Right lobe of liver (tissue), 6 donors: Measurements from ENCODE around the gene ERGIC2. TPM values are rescaled to one million over a fixed set of nuclear protein-coding genes. Genes with fewer than 3 reads are reported as not detected.
"Not testable (repeated sequence)": the region's sequence is repeated elsewhere in the genome, so short reads cannot be mapped to it uniquely, and the experiment has no call there.

Experiments used
- ATAC-seq, 4 donors: fragments of 200-7000 bp; cut with Tn5 transposase; one replicate each; pipeline ENCODE4 v1.9.1; 2020; ENCODE audit warnings: mild to moderate bottlenecking in 4 of 4, moderate library complexity in 4 of 4
- DNase-seq, 3 donors: peaks; one replicate each; pipeline ENCODE4 v3.0.0-alpha.2; 2020
- H3K27ac ChIP-seq, 3 donors: fragments of 200-600 bp; one replicate each; pipeline ENCODE4 v1.8.0; 2022
- H3K27me3 ChIP-seq, 2 donors: fragments of 200-600 bp; one replicate each; pipeline ENCODE4 v1.8.0; 2022
- H3K36me3 ChIP-seq, 4 donors: fragments of 200-600 bp; sonication (generic) in 1 of 4; one replicate each; pipeline versions ENCODE4 v1.5.1 to v1.8.0; 2017 to 2022; ENCODE audit warnings: control low read depth in 1 of 4
- H3K4me1 ChIP-seq, 4 donors: fragments of 200-600 bp; sonication (generic) in 1 of 4; one replicate each; pipeline versions ENCODE4 v1.5.1 to v1.8.0; 2017 to 2022; ENCODE audit warnings: control low read depth in 1 of 4
- H3K4me3 ChIP-seq, 3 donors: fragments of 200-600 bp; one replicate each; pipeline ENCODE4 v1.8.0; 2022
- H3K9me3 ChIP-seq, 4 donors: fragments of 200-600 bp; sonication (generic) in 1 of 4; one replicate each; pipeline versions ENCODE4 v1.5.1 to v1.8.0; 2017 to 2022; ENCODE audit warnings: control low read depth in 1 of 4
- CTCF ChIP-seq, 4 donors: fragments of 200-600 bp in 3 of 4; fragments of 450-650 bp in 1 of 4; IDR thresholded peaks; one replicate each; pipeline versions ENCODE4 v1.5.1 to v1.8.0; 2016 to 2022; ENCODE audit warnings: antibody characterized with exemption in 4 of 4, mild to moderate bottlenecking in 2 of 4
- POLR2A ChIP-seq: fragments of 450-650 bp; IDR thresholded peaks from one replicate; pipeline ENCODE4 v1.6.1; 2017; ENCODE audit warnings: antibody characterized with exemption, mild to moderate bottlenecking
- WGBS: methylation state at CpG from one replicate; pipeline ENCODE4 v1.1.6; 2018; ENCODE audit warnings: low coverage, low lambda C conversion rate; ENCODE audit not compliant: insufficient coverage; ENCODE audit errors: missing lambda C conversion rate; 5-methylcytosine and 5-hydroxymethylcytosine counted together
- intact Hi-C, 2 donors: fragments of 100-400 bp; cut with DNase I; formaldehyde crosslinking; loops; one replicate each; pipeline versions ENCODE4 v1.11.2 to v1.14.1; 2022
- total RNA-seq, 6 experiments: library from RNA; depleted of rRNA in 2 of 6; stranded (reverse); fragments of >200 nt in 2 of 6; fragmentation: NEBNext Ultra II Directional in 3 of 6; extraction: Animal tissue kit (Norgen Biotek cat#: 25700) in 3 of 6; gene quantifications; one replicate each; pipeline versions ENCODE4 v1.1.0 to v1.2.4, GENCODE V29; 2016 to 2023
- donor health status: DM: no; HTN: yes; CAD: no.
- donor health status: DM: no; HTN: no; CAD: no.
- donor health status: DM: no; HTN: no; CAD: no.
- donor health status: DM: no; HTN: yes; CAD: no.
- donor health status: DM: no; HTN: yes; CAD: no.

Gene ERGIC2
- total RNA-seq, 6 experiments from 2014 or later = 27.8 to 54.1 (median 38.6) TPM

- 84% methylated on average over 3 of the region's 3 CpGs for WGBS
- TF ChIP-seq POLR2A = no peak
- TF ChIP-seq CTCF (IDR thresholded peaks at IDR 0.05) = no peak
- ATAC-seq (no peak), DNase-seq (no peak)
- no peak overlapping the region for H3K27ac ChIP-seq
- intact Hi-C loops = no loop called here
- no peaks in the 10 kb centered on the region for H3K4me1 ChIP-seq
- H3K4me3 ChIP-seq = no peak overlapping the region
- no peaks in the 10 kb centered on the region for H3K9me3 ChIP-seq
- no peaks in the 10 kb centered on the region for H3K36me3 ChIP-seq
- no peaks in the 10 kb centered on the region for H3K27me3 ChIP-seq
Measured at GRCh38 chr12:29301114-29301513, 79.9 kb downstream of the ERGIC2 start.

DNA sequence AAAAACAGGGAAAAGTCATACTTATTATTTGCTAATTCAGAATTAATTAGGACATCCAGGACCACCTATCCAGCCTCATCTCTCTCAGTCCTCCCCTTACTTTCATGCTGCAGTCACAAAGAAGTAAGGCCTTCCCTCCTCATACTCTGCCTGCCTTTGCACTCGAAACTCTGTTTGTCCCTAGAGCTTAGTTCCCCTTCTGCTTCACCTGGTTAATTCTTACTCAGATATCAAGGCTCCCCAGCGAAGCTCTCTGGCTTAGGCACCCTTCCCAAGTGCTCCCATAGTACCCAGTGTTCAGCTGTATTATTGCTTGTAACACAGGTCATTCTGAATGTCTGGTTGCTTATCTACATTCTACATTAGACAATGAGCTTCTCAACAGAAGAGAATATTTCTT is 81.3 kb downstream of the ERGIC2 start:
- DNase-seq = no peak
- Histone ChIP-seq H3K4me1 (no peaks in the 10 kb centered on the region), H3K36me3 (no peaks in the 10 kb centered on the region), H3K27ac (no peak overlapping the region), H3K4me3 (no peak overlapping the region), H3K27me3 (no peaks in the 10 kb centered on the region), H3K9me3 (no peaks in the 10 kb centered on the region)
- intact Hi-C loops = no loop called here
- TF ChIP-seq CTCF (IDR thresholded peaks at IDR 0.05) = no peak
- no peak for TF ChIP-seq POLR2A
- 69% methylated on average over 2 of the region's 2 CpGs for WGBS
- ATAC-seq = no peak

- ATAC-seq = no peak
- WGBS = 86% methylated on average over 3 of the region's 3 CpGs
Measured at GRCh38 chr12:29291226-29291625, 89.7 kb downstream of the ERGIC2 start.

DNA sequence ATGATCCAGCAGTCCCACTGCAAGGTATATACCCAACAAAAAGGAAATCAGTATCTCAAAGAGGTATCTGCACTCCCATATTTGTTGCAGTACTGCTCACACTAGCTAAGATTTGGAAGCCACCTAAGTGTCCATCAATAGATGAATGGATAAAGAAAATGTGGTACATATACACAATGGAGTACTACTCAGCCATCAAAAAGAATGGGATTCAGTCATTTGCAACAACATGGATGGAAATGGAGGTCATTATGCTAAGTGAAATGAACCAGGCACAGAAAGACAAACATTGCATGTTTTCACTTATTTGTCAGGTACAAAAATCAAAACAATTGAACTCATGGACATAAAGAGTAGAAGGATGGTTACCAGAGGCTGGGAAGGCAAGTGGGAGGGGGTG is 90.5 kb downstream of the ERGIC2 start:
- H3K9me3 ChIP-seq, H3K27me3 ChIP-seq, H3K4me3 ChIP-seq, intact Hi-C loops, ATAC-seq, DNase-seq, H3K4me1 ChIP-seq, H3K27ac ChIP-seq, H3K36me3 ChIP-seq: not testable (repeated sequence)

More at GRCh38 chr12:29291226-29291625, 89.7 kb downstream of the ERGIC2 start:
- H3K27ac ChIP-seq = no peak overlapping the region
- intact Hi-C loops = no loop called here
- no peaks in the 10 kb centered on the region for H3K9me3 ChIP-seq
- no peaks in the 10 kb centered on the region for H3K36me3 ChIP-seq
- DNase-seq = no peak
- no peak overlapping the region for H3K4me3 ChIP-seq
- TF ChIP-seq CTCF (IDR thresholded peaks at IDR 0.05) (no peak), POLR2A (no peak)
- H3K4me1 ChIP-seq = no peaks in the 10 kb centered on the region
- H3K27me3 ChIP-seq = no peaks in the 10 kb centered on the region

DNA sequence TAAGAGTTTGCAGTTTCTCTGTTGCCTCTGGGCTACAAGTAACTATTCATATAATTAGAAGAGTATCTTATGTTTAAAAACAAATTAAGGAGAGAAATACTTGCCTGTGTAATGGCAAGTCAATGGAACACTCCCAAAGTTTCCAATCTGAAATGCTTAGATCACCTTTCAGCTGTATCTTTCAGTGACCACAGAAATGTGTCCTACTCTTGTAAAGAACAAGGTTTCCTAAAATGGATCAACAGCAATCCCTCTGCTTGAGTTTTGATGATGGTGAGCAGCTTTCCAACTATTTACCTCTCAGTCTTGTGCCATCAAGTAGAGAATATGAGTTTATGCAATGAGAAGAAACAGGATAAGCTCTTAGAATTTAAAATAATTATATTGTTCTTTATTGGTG is 92.9 kb downstream of the ERGIC2 start:
- ATAC-seq = no peak
- TF ChIP-seq POLR2A = no peak
- no peak overlapping the region for H3K27ac ChIP-seq
- DNase-seq = no peak
- no peaks in the 10 kb centered on the region for H3K4me1 ChIP-seq
- H3K27me3 ChIP-seq = no peaks in the 10 kb centered on the region
- H3K9me3 ChIP-seq = no peaks in the 10 kb centered on the region
- intact Hi-C loops = no loop called here
- no peaks in the 10 kb centered on the region for H3K36me3 ChIP-seq
- H3K4me3 ChIP-seq = no peak overlapping the region

- no peak for TF ChIP-seq POLR2A
- no peak for TF ChIP-seq CTCF (IDR thresholded peaks at IDR 0.05)
- Histone ChIP-seq H3K4me1 (no peaks in the 10 kb centered on the region), H3K9me3 (no peaks in the 10 kb centered on the region), H3K27ac (no peak overlapping the region), H3K36me3 (no peaks in the 10 kb centered on the region), H3K27me3 (no peaks in the 10 kb centered on the region), H3K4me3 (no peak overlapping the region)
- ATAC-seq (no peak), DNase-seq (no peak)
- 53% methylated on average over 1 of the region's 1 CpG for WGBS
- intact Hi-C loops = no loop called here
Measured at GRCh38 chr12:29287622-29288021, 93.3 kb downstream of the ERGIC2 start.
